Sigmoid colon (tissue), 4 donors: ENCODE measurements around the gene UCN2.

Source experiments
- POLR2A ChIP-seq, 2 donors: fragments of 450-650 bp; IDR thresholded peaks; one replicate each; pipeline ENCODE4 v1.6.1; 2016; ENCODE audit warnings: antibody characterized with exemption in 2 of 2, mild to moderate bottlenecking in 2 of 2, moderate library complexity in 2 of 2
- POLR2AphosphoS5 ChIP-seq, 4 donors: sonication (generic); formaldehyde crosslinking; IDR thresholded peaks; one replicate each; pipeline ENCODE4 v1.6.1; 2017; ENCODE audit warnings: antibody characterized with exemption in 4 of 4
- TF ChIP-seq, protein P1 (sequence below), 4 experiments: fragments of 450-650 bp in 3 of 4; fragments of 200-600 bp in 1 of 4; IDR thresholded peaks; one replicate each; pipeline ENCODE4 v1.5.1; 2016 to 2019; ENCODE audit warnings: antibody characterized with exemption in 4 of 4, mild to moderate bottlenecking in 3 of 4, moderate library complexity in 2 of 4

DNA sequence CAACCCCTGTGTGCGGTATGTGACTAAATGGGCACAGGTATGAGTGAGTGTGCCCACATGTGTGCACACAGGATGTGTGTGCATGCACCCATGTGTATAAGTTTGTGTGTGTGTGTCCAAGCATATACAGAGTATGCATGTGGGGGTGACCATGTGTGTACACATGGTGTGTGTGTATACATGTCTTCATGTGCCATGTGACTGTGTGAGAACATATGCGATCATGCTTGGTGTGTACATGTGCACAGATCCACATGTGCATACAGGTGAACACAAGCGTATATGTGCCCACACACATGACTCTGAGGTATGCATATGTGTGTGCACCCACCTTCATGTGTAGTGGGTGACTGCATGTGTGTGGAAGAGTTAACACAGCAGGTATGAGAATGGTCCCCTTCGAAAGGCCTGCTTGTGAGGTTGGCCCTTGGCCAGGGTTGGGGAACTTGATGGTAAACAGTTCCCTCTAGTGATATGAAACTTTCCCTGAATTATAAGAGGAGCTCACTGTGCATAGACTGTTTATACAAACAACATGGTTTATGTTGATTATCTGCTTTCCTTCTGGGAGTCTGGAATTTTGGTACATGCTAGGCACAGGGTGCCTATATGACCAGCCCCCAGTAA is 17.3 kb downstream of the UCN2 start:
- TF ChIP-seq, protein P1, sequence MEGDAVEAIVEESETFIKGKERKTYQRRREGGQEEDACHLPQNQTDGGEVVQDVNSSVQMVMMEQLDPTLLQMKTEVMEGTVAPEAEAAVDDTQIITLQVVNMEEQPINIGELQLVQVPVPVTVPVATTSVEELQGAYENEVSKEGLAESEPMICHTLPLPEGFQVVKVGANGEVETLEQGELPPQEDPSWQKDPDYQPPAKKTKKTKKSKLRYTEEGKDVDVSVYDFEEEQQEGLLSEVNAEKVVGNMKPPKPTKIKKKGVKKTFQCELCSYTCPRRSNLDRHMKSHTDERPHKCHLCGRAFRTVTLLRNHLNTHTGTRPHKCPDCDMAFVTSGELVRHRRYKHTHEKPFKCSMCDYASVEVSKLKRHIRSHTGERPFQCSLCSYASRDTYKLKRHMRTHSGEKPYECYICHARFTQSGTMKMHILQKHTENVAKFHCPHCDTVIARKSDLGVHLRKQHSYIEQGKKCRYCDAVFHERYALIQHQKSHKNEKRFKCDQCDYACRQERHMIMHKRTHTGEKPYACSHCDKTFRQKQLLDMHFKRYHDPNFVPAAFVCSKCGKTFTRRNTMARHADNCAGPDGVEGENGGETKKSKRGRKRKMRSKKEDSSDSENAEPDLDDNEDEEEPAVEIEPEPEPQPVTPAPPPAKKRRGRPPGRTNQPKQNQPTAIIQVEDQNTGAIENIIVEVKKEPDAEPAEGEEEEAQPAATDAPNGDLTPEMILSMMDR (IDR thresholded peaks at IDR 0.05): no peak
- TF ChIP-seq POLR2AphosphoS5 (IDR thresholded peaks at IDR 0.05) (no peak), POLR2A (IDR thresholded peaks at IDR 0.05) (no peak)
